ENCODE results near the gene FXYD7.

- TF ChIP-seq ZNF561 (tag by site-specific recombination; IDR thresholded peaks at IDR 0.05; ENCODE audit: borderline replicate concordance): no peak
- TF ChIP-seq CTCF (tag by site-specific recombination; IDR thresholded peaks at IDR 0.05): no peak
- no peak for TF ChIP-seq ZNF660 (tag by site-specific recombination; IDR thresholded peaks at IDR 0.05)
- TF ChIP-seq ZNF776 (tag by site-specific recombination; IDR thresholded peaks at IDR 0.05; ENCODE audit: borderline replicate concordance): no peak
- no peak for TF ChIP-seq REST (tag by site-specific recombination; IDR thresholded peaks at IDR 0.05)
- TF ChIP-seq YY2 (tag by site-specific recombination; IDR thresholded peaks at IDR 0.05): no peak
Observed at GRCh38 chr19:35146746-35147459, 3.8 kb downstream of the FXYD7 start.
